22Rv1 (cell line): ENCODE results near the gene HPS1.

ENCODE experiments used
- H3K27ac ChIP-seq: fragments of 450-650 bp; 2 replicates; pipeline ENCODE4 v1.5.1; 2017
- ZFX ChIP-seq: fragments of 450-650 bp; IDR thresholded peaks from 2 replicates; pipeline ENCODE4 v1.6.1; 2017; ENCODE audit warnings: antibody characterized with exemption, borderline replicate concordance
- TF ChIP-seq, protein P1 (sequence below): fragments of 450-650 bp; IDR thresholded peaks from 2 replicates; pipeline ENCODE4 v1.5.1; 2017; ENCODE audit warnings: mild to moderate bottlenecking

The HPS1 gene

DNA sequence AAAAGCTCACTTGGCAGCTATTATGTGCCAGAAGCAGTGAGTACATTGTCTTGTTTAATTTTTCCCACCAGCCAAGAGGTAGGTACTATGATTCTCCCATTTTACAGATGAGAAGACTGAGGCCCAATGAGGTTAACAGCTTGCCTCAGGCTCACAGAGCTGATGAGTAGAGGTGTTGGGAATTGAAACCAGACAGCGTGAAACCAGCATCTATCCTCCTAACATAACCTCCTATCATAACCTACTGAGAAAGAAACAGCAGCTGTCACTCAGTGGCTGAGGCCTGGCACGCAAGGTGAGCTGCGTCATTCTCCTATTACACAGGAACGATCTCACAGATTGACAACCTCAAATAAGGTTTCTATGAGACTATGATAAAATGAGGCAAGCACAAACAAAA lies 37.9 kb downstream of the HPS1 start:
- no peak overlapping the region for H3K27ac ChIP-seq
- TF ChIP-seq, protein P1, sequence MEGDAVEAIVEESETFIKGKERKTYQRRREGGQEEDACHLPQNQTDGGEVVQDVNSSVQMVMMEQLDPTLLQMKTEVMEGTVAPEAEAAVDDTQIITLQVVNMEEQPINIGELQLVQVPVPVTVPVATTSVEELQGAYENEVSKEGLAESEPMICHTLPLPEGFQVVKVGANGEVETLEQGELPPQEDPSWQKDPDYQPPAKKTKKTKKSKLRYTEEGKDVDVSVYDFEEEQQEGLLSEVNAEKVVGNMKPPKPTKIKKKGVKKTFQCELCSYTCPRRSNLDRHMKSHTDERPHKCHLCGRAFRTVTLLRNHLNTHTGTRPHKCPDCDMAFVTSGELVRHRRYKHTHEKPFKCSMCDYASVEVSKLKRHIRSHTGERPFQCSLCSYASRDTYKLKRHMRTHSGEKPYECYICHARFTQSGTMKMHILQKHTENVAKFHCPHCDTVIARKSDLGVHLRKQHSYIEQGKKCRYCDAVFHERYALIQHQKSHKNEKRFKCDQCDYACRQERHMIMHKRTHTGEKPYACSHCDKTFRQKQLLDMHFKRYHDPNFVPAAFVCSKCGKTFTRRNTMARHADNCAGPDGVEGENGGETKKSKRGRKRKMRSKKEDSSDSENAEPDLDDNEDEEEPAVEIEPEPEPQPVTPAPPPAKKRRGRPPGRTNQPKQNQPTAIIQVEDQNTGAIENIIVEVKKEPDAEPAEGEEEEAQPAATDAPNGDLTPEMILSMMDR: no peak
- no peak for TF ChIP-seq ZFX

DNA sequence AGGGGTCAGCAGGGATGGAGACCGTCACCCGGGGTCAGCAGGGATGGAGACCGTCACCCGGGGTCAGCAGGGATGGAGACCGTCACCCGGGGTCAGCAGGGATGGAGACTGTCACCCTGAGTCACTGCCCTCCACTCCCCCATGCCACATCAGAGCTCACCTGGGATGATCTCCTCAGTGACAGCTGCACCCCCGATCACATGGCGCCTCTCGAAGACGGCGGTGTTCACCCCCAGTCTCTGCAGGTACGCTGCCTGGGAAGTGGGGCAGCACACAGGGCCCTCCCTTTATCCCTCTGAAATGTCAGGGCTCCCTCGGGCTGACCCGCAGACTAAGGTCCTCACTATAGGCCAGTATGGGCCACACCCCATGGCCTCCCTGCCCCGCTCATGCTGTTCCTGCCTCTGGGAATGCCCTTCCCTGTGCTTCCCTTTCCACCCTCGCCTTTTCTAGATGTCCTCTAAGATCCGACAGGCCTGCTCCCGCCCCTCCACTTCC lies 38.9 kb downstream of the HPS1 start:
- TF ChIP-seq, protein P1: no peak
- TF ChIP-seq ZFX: no peak
- H3K27ac ChIP-seq: no peak overlapping the region

DNA sequence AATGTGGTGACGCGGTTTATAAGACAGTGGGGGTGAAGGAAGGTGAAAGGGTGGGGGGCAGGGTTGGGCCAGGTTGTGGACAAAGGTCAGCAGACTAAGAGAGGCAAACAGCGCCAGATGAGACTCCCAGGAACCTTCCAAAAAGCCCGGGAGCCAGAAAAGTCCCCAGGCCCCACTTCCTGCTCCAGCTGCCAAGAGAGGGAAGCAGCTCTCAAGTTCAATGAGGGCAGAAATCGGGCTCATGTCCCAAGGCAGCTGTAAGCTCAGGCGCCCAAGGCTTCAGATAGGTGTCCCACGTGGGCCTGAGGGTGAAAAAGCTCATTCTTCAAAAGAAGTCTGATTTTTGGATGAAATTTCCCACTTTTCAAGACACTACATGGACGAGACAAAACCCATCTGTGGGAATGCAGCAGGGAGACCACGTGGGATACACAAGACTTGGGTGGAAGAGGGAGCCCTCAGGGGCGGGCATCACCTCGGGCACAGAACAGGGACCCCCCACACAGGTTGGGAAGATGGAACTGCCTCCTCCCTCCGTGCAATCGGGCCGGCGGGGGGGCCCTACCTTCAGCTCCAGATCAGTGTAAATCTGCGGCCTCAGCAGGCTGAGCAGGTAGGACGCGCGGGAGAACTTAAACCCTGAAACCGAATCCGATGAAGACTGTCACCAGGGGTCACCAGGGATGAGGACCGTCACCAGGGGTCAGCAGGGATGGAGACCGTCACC lies 39.6 kb downstream of the HPS1 start:
- no peak for TF ChIP-seq ZFX
- TF ChIP-seq, protein P1: no peak

DNA sequence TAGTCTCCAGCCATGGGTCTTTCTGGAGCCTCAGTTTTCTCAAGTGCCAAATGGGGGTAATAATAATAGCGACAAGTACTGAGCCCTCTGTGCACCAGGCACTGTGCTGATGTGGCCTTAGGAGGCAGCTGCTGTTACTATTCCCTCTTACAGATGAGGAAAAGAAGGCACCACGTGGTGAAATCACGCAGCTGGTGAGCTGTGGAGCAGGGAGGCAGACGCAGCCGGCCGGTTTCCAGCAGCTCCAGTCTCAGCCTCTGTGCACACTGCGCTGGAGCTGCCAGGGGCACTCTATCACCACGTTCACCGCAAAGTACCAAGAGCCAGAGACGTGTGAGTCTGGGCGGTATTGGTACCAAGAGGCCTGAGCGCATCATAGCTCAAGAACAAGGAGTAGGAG lies 41.3 kb downstream of the HPS1 start:
- TF ChIP-seq, protein P1: no peak
- TF ChIP-seq ZFX: no peak
- H3K27ac ChIP-seq: no peak overlapping the region

More for the DNA sequence above, 39.6 kb downstream of the HPS1 start:
- H3K27ac ChIP-seq: no peak overlapping the region

DNA sequence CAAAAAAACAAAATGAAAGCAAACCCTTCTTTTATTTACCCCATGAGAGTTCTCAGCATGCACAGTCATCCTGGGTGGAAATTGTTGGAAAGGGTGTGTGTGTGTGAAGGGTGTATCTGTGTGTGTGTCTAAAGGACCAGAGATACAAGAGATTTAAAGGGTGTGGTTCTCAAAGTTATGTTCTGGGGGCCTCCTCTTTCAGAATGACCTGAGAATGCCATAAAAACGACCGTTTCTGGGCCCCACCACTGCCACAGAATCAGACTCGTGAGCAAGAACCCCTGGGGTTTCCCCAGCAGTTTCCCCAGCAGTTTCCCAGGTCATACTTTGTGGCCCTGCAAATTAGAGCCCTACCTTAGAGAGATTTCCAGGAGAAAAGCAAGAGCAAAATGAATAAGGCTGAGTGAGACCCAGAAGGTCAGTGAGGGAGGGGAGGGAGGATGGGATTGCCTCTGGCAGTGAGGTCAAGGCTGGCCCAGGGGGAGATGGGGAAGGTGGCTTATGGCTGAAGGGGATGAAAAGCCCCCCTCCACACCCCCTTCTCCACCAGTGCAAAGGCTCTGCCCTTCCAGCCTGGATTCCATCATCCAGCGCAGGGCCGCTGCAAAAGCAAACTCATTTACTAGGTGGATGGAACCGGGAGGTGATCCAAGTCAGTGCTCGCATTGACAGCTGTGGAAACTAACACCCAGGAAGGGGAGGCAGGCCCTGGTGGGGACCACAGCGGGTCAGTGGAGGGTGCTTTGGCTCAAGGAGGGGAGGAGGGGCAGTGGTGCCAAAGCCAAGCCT lies 42.0 kb downstream of the HPS1 start:
- no peak overlapping the region for H3K27ac ChIP-seq
- no peak for TF ChIP-seq ZFX
- TF ChIP-seq, protein P1: no peak

DNA sequence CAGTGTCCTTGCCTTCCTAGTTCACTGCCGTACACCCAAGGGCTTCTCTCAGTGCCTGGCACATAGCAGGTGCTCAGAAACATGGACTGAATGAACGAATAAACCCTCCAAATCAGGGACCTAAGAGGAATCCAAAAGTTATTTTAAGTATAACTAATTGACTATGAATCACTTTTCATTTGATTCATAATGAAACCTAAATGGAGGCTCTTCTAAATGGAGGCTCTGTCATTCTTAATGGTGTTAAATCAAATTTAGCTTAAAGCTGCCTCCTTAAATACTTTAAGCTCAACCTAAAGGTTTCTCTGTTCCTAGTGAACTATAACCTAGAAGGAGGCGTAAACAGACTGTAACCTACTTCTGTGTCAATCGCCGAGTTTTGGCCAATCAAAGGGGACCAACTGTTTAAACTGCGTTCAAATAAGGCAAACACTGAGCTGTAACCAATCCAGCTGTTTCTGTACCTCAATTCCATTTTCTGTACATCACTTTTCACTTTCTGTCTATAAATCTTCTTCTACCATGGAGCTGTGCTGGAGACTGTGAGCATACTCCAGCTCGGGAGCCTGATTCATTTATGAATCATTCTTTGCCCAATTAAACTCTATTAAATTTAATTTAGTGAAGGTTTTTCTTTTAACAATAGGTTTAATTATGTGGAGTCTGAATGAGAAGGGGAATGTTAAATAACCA lies 42.8 kb downstream of the HPS1 start:
- H3K27ac ChIP-seq: no peak overlapping the region
- no peak for TF ChIP-seq ZFX

DNA sequence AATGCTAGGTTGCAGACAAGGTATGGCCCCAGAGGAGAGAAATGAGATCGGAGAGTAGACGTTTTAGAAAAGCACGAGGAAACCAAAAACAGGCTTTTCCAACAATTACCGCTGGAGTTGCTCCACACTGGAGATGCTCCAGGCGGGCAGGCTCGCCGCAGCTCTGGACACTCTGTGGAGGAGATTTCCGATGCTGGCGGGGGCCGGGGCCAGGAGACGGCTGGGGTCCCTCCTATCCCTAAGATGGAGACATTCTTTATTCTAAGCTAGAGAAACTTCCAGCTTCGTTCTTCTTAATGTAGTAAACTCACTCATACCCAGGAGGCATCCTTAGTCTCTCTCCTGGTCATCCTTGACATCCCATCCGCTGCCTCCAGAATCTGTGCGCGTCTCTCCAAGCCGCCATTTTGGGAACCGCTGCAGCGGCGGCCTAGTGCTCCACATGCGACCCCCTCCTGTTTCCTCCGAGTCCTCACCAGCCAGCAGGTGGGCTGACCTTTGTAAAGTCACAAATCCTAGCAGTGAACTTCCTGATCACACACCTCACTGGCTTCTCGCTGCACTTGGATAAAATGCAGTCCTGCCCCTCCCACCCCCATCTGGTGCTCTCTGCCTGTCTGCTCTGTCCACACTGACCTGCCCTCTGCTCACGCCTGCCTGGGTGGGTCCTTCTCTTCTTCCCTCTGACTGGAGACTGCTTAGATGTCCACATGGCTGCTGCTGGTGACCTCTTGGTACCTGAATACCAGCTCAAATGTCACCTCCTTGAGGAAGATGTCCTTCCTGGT lies 43.6 kb downstream of the HPS1 start:
- H3K27ac ChIP-seq: no peak overlapping the region
- TF ChIP-seq, protein P1: no peak
- TF ChIP-seq ZFX: no peak
